Esophagus (tissue), 2 donors: ENCODE data around the gene ZMYND11. TPM values are rescaled to one million over a fixed set of nuclear protein-coding genes. Genes with fewer than 3 reads are reported as not detected.

Source experiments
- H3K27ac ChIP-seq, 2 donors: one replicate each; pipeline ENCODE4 v1.5.1; 2013; ENCODE audit warnings: low read depth in 2 of 2, mild to moderate bottlenecking in 2 of 2, inconsistent platforms in 1 of 2, low read length in 1 of 2, moderate library complexity in 1 of 2
- H3K27me3 ChIP-seq, 2 donors: one replicate each; pipeline ENCODE4 v1.6.1; 2013; ENCODE audit warnings: low read length in 2 of 2, control low read depth in 1 of 2, mild to moderate bottlenecking in 1 of 2; ENCODE audit not compliant: insufficient read depth in 2 of 2, control insufficient read depth in 1 of 2
- H3K36me3 ChIP-seq, 2 donors: one replicate each; pipeline ENCODE4 v1.6.1; 2013; ENCODE audit warnings: low read length in 1 of 2; ENCODE audit not compliant: control insufficient read depth in 2 of 2, insufficient read depth in 2 of 2
- H3K4me1 ChIP-seq, 2 donors: one replicate each; pipeline ENCODE4 v1.6.1; 2013; ENCODE audit warnings: low read length in 1 of 2; ENCODE audit not compliant: control insufficient read depth in 2 of 2, insufficient read depth in 2 of 2
- H3K4me3 ChIP-seq, 2 donors: one replicate each; pipeline ENCODE4 v1.5.1; 2013; ENCODE audit warnings: low read length in 2 of 2, mild to moderate bottlenecking in 2 of 2, low read depth in 1 of 2, moderate library complexity in 1 of 2
- H3K9me3 ChIP-seq, 2 donors: one replicate each; pipeline ENCODE4 v1.6.1; 2013; ENCODE audit warnings: mild to moderate bottlenecking in 2 of 2, low read depth in 1 of 2, low read length in 1 of 2, moderate library complexity in 1 of 2; ENCODE audit not compliant: control insufficient read depth in 2 of 2, insufficient read depth in 1 of 2
- WGBS, 2 donors: extraction: QIAGEN DNeasy Blood & Tissue Kit; methylation state at CpG; one replicate each; pipeline ENCODE4 v1.1.7; 2013; 5-methylcytosine and 5-hydroxymethylcytosine counted together
- polyA plus RNA-seq, 2 donors: library from polyadenylated mRNA; stranded (reverse); fragments of 200-250 nt; gene quantifications; one replicate each; pipeline ENCODE4 v1.2.3, GENCODE V29; 2013
- donor health status: healthy with polysubstance abuse.
- donor health status: Bipolar disorder and iron deficiency.

ZMYND11 gene
- polyA plus RNA-seq, 2 donors, result 14.2 to 20.7 TPM

- Histone ChIP-seq H3K4me1 (peaks cover 0 to 2% of the 10 kb centered on the region in 2 donors), H3K4me3 (no peak overlapping the region), H3K9me3 (no peaks in the 10 kb centered on the region), H3K36me3 (no peaks in the 10 kb centered on the region), H3K27ac (no peak overlapping the region), H3K27me3 (no peaks in the 10 kb centered on the region)
- 68 to 86% methylated on average over 3 of the region's 3 CpGs for WGBS, 2 donors
These were observed 7.1 kb downstream of the ZMYND11 start for GRCh38 chr10:142371-142770.

DNA sequence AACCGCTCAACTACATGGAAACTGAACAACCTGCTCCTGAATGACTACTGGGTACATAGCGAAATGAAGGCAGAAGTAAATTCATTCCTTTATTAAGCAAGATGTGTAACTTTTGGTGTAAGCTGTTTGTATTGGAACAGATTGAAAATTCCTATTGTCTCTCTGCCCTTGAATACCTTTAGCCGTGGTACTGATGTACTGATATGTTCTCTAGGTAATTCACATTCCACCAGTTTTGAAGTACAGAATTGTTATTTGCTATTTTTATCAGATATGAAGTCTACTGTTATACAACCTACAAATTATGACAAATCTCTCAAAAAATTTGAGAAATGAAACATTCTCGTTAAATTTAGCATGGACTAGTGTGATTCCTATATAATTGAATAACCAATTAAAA lies 17.7 kb downstream of the ZMYND11 start:
- 89 to 93% methylated on average over 4 of the region's 4 CpGs for WGBS, 2 donors
- no peak overlapping the region for H3K27ac ChIP-seq
- H3K36me3 ChIP-seq, result no peaks in the 10 kb centered on the region
- no peak overlapping the region for H3K4me3 ChIP-seq
- H3K9me3 ChIP-seq, result no peaks in the 10 kb centered on the region
- H3K4me1 ChIP-seq, result no peaks in the 10 kb centered on the region
- H3K27me3 ChIP-seq, result no peaks in the 10 kb centered on the region

DNA sequence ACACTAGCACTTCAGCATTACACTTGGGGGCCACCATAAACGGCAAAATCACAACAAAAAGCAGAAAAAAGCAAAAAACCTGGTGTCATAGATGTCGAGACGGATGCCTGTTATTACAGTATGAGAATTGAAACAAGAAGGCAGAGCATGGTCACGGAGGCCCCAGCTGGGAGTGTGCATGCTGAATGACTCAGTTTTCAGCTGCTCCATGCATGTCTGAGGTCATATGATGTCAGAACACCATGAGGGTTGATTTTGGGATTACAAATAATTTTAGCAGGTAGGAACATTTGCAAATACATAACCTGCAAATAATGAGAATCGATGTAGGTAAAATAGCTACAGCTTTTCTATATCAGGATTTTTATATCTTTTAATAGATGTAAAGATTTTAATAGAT lies 19.1 kb downstream of the ZMYND11 start:
- no peaks in the 10 kb centered on the region for H3K36me3 ChIP-seq
- H3K9me3 ChIP-seq, result no peaks in the 10 kb centered on the region
- WGBS, 2 donors, result 91% methylated on average over 5 of the region's 5 CpGs
- H3K4me3 ChIP-seq, result no peak overlapping the region
- H3K4me1 ChIP-seq, result no peaks in the 10 kb centered on the region
- no peaks in the 10 kb centered on the region for H3K27me3 ChIP-seq
- H3K27ac ChIP-seq, result no peak overlapping the region

DNA sequence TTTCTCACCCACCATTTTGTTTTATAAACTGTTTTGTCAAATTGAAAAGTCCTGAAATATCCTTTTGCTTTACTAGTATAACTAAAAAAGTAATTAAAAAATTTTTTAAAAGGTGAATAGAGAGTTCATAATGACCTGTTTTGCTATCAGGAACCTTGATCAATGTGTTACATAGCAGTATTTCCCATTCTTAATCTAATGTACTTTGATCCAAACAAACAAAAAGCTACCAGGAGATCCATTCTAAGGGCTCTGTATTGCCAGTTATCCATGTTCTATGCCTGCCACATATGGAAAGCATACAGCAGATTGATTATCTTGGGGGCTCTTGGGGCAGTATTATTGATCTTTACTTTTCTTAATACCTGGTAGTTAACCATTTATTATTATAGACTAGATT lies 32.1 kb downstream of the ZMYND11 start:
- H3K4me1 ChIP-seq, result no peaks in the 10 kb centered on the region
- H3K4me3 ChIP-seq, result no peak overlapping the region
- H3K36me3 ChIP-seq, result no peaks in the 10 kb centered on the region
- no peaks in the 10 kb centered on the region for H3K27me3 ChIP-seq
- H3K27ac ChIP-seq, result no peak overlapping the region
- H3K9me3 ChIP-seq, result no peaks in the 10 kb centered on the region

DNA sequence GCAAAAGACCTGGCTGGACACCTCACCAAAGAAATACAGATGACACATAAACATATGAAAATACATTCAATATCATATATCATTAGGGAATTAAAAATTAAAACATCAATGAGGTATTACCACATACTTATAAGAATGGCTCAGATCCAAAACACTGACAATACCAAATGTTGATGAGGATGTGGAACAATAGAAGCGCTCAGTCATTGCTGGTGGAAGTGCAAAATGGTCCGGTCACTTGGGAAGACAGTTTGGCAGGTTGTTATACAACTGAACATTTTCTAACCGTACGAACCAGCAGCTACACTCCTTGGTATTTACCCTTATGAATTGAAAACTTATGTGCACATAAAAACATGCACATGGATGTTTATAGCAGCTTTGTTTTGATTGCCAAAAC lies 38.5 kb downstream of the ZMYND11 start:
- 81 to 87% methylated on average over 4 of the region's 4 CpGs for WGBS, 2 donors
- no peaks in the 10 kb centered on the region for H3K4me1 ChIP-seq
- H3K36me3 ChIP-seq, result no peaks in the 10 kb centered on the region
- no peak overlapping the region for H3K4me3 ChIP-seq
- no peaks in the 10 kb centered on the region for H3K27me3 ChIP-seq
- no peaks in the 10 kb centered on the region for H3K9me3 ChIP-seq
- H3K27ac ChIP-seq, result no peak overlapping the region

GRCh38 chr10:176677-177076 lies 41.4 kb downstream of the ZMYND11 start:
- H3K9me3 ChIP-seq, result no peaks in the 10 kb centered on the region

DNA sequence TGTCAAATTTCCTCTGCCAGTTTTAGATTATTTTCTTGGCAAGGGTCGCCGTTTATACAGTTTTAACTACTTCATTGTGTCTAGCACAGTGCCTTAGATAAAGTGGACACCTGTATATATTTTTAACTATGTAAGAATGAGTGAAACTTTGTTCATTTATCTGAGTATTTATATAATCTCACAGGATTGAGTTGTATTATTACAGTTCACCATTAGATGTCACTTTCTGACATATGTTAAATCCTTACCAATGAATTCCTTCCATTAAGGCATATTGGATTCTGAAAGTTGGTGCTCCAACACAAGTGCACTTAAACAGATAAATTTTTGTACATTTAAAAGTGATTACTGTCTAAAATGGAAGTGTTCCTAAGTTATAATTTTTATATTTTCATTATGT lies 43.0 kb downstream of the ZMYND11 start:
- Histone ChIP-seq H3K27me3 (no peaks in the 10 kb centered on the region), H3K27ac (no peak overlapping the region), H3K4me3 (no peak overlapping the region), H3K4me1 (no peaks in the 10 kb centered on the region), H3K9me3 (no peaks in the 10 kb centered on the region), H3K36me3 (no peaks in the 10 kb centered on the region)
- WGBS, 2 donors, result 30 to 34% methylated on average over 2 of the region's 2 CpGs

More at GRCh38 chr10:176677-177076, 41.4 kb downstream of the ZMYND11 start:
- Histone ChIP-seq H3K27ac (no peak overlapping the region), H3K36me3 (no peaks in the 10 kb centered on the region), H3K4me3 (no peak overlapping the region), H3K27me3 (no peaks in the 10 kb centered on the region), H3K4me1 (no peaks in the 10 kb centered on the region)

GRCh38 chr10:178723-179122 lies 43.5 kb downstream of the ZMYND11 start:
- H3K9me3 ChIP-seq, result no peaks in the 10 kb centered on the region
- no peak overlapping the region for H3K4me3 ChIP-seq
- H3K36me3 ChIP-seq, result no peaks in the 10 kb centered on the region
- no peaks in the 10 kb centered on the region for H3K4me1 ChIP-seq
- no peaks in the 10 kb centered on the region for H3K27me3 ChIP-seq
- H3K27ac ChIP-seq, result no peak overlapping the region

- H3K4me1 ChIP-seq, result no peaks in the 10 kb centered on the region
- H3K36me3 ChIP-seq, result no peaks in the 10 kb centered on the region
- no peaks in the 10 kb centered on the region for H3K27me3 ChIP-seq
- peaks cover 0 to 2% of the 10 kb centered on the region in 2 donors for H3K9me3 ChIP-seq
- WGBS, 2 donors, result 68 to 74% methylated on average over 6 of the region's 6 CpGs
- no peak overlapping the region for H3K27ac ChIP-seq
- H3K4me3 ChIP-seq, result no peak overlapping the region
These were observed 47.4 kb downstream of the ZMYND11 start for GRCh38 chr10:182441-183201.

DNA sequence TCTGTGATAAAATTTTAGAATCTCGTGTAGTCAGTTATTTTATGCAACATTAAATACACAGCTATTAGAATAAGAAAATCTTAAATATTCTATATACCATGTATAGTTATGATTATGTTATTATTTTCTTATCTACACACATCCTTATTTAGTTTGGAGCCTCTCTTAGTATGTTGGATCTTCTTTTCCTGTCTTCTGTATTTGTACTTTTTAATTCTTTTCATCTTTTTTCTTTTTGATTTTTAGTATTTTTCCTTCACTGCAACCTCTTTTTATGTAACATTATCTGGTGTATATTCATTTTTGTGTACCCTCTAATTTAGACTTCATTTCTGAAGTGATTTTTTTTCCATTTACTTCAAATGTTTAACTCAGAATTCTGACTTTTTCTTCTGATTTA lies 48.9 kb downstream of the ZMYND11 start:
- H3K4me3 ChIP-seq, result no peak overlapping the region
- no peaks in the 10 kb centered on the region for H3K4me1 ChIP-seq
- WGBS, 2 donors, result 87 to 92% methylated on average over 1 of the region's 1 CpG
- H3K27ac ChIP-seq, result no peak overlapping the region
- peaks cover 0 to 2% of the 10 kb centered on the region in 2 donors for H3K9me3 ChIP-seq
- no peaks in the 10 kb centered on the region for H3K27me3 ChIP-seq
- no peaks in the 10 kb centered on the region for H3K36me3 ChIP-seq
